ENCODE data around the gene XKR8. TPM values are rescaled to one million over a fixed set of nuclear protein-coding genes. Genes with fewer than 3 reads are reported as not detected.

XKR8 gene
- total RNA-seq, 1 donor from 2014 or later = 2.4 TPM

- TF ChIP-seq, protein P1, sequence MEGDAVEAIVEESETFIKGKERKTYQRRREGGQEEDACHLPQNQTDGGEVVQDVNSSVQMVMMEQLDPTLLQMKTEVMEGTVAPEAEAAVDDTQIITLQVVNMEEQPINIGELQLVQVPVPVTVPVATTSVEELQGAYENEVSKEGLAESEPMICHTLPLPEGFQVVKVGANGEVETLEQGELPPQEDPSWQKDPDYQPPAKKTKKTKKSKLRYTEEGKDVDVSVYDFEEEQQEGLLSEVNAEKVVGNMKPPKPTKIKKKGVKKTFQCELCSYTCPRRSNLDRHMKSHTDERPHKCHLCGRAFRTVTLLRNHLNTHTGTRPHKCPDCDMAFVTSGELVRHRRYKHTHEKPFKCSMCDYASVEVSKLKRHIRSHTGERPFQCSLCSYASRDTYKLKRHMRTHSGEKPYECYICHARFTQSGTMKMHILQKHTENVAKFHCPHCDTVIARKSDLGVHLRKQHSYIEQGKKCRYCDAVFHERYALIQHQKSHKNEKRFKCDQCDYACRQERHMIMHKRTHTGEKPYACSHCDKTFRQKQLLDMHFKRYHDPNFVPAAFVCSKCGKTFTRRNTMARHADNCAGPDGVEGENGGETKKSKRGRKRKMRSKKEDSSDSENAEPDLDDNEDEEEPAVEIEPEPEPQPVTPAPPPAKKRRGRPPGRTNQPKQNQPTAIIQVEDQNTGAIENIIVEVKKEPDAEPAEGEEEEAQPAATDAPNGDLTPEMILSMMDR (IDR thresholded peaks at IDR 0.05; ENCODE audit: insufficient read depth, low read length, severe bottlenecking) = no peak
- Histone ChIP-seq H3K4me3 (ENCODE audit: low read depth, low read length) (no peak overlapping the region), H3K36me3 (ENCODE audit: control insufficient read depth, insufficient read depth, low read length) (no peaks in the 10 kb centered on the region), H3K27me3 (ENCODE audit: control insufficient read depth, insufficient read depth, low read length) (no peaks in the 10 kb centered on the region)
- FAIRE-seq (peak; percentile 80), DNase-seq (ENCODE audit: low read depth) (no peak)
These were observed 10.7 kb upstream of the XKR8 start for GRCh38 chr1:27949027-27949426.

DNA sequence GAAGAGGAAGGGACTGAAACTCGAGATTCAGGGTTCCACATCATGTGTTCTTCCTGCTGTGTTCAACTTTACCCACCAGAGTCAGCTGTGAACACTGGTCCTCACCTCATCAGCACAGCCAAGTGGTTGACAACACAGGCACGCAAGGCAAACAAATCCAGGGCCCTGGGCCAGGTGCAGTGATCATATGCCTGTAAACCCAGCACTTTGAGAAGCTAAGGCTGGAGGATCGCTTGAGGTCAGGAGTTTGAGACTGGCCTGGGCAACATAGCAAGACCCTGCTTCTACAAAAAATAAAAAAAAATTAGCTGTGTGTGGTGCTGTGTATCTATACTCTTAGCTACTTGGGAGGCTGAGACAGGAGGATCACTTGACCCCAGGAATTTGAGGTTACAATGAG, 8.4 kb upstream of the XKR8 start:
- FAIRE-seq (no peak), DNase-seq (ENCODE audit: low read depth) (no peak)
- TF ChIP-seq, protein P1 (IDR thresholded peaks at IDR 0.05; ENCODE audit: insufficient read depth, low read length, severe bottlenecking) = no peak
- Histone ChIP-seq H3K4me3 (ENCODE audit: low read depth, low read length) (no peak overlapping the region), H3K27me3 (ENCODE audit: control insufficient read depth, insufficient read depth, low read length) (peaks cover 2% of the 10 kb centered on the region), H3K36me3 (ENCODE audit: control insufficient read depth, insufficient read depth, low read length) (no peaks in the 10 kb centered on the region)

- H3K4me3 ChIP-seq (ENCODE audit: low read depth, low read length) = no peak overlapping the region
- H3K36me3 ChIP-seq (ENCODE audit: control insufficient read depth, insufficient read depth, low read length) = no peaks in the 10 kb centered on the region
- H3K27me3 ChIP-seq (ENCODE audit: control insufficient read depth, insufficient read depth, low read length) = peaks cover 2% of the 10 kb centered on the region
- TF ChIP-seq, protein P1 (IDR thresholded peaks at IDR 0.05; ENCODE audit: insufficient read depth, low read length, severe bottlenecking) = no peak
- FAIRE-seq = no peak
- no peak for DNase-seq (ENCODE audit: low read depth)
These were observed 7.6 kb upstream of the XKR8 start for GRCh38 chr1:27952147-27952546.

DNA sequence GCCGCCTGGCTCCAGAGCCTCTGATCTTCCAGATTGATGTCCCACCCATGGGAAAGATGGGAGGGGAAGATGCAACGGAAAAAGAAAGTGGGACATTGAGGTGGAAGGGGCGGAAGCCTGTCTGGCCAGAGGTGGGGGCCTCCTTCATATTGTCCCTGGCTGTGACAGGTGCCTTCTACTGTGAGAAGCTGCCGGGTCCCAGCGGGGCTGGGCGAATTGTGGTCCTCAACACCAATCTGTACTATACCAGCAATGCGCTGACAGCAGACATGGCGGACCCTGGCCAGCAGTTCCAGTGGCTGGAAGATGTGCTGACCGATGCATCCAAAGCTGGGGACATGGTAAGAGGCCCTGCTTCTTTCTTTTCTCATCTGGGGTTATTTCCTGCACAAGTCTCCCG, 5.6 kb upstream of the XKR8 start:
- peaks cover 2% of the 10 kb centered on the region for H3K27me3 ChIP-seq (ENCODE audit: control insufficient read depth, insufficient read depth, low read length)
- no peak for FAIRE-seq
- H3K4me3 ChIP-seq (ENCODE audit: low read depth, low read length) = no peak overlapping the region
- no peak for DNase-seq (ENCODE audit: low read depth)
- no peaks in the 10 kb centered on the region for H3K36me3 ChIP-seq (ENCODE audit: control insufficient read depth, insufficient read depth, low read length)
- TF ChIP-seq, protein P1 (IDR thresholded peaks at IDR 0.05; ENCODE audit: insufficient read depth, low read length, severe bottlenecking) = no peak

- TF ChIP-seq, protein P1 (IDR thresholded peaks at IDR 0.05; ENCODE audit: insufficient read depth, low read length, severe bottlenecking) = no peak
- Histone ChIP-seq H3K27me3 (ENCODE audit: control insufficient read depth, insufficient read depth, low read length) (peaks cover 2% of the 10 kb centered on the region), H3K4me3 (ENCODE audit: low read depth, low read length) (no peak overlapping the region), H3K36me3 (ENCODE audit: control insufficient read depth, insufficient read depth, low read length) (no peaks in the 10 kb centered on the region)
- FAIRE-seq (no peak), DNase-seq (ENCODE audit: low read depth) (no peak)
These were observed 4.7 kb upstream of the XKR8 start for GRCh38 chr1:27955076-27955475.

DNA sequence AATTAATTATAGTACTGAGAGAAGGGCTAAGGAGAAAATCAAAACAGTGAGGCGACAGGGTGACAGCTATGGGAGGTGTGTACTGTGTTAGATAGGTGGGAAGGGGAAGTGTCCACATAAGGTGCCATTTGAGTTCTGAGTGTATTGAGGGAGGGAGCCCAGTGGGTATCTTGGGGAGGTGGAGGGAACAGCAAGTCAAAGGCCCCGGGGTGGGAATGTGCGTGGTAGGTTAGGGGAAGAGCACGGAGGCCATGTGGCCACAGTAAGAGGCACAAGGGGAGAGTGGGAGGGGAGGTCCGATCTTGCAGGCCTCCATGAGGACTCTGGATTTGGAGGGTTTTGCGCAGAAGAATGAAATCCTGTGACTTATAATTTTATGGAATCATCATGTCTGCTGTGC, 3.0 kb upstream of the XKR8 start:
- peak; percentile 70 for FAIRE-seq
- TF ChIP-seq, protein P1 (IDR thresholded peaks at IDR 0.05; ENCODE audit: insufficient read depth, low read length, severe bottlenecking) = no peak

More for the DNA sequence above, 3.0 kb upstream of the XKR8 start:
- H3K27me3 ChIP-seq (ENCODE audit: control insufficient read depth, insufficient read depth, low read length) = peaks cover 2% of the 10 kb centered on the region
- no peak overlapping the region for H3K4me3 ChIP-seq (ENCODE audit: low read depth, low read length)
- DNase-seq (ENCODE audit: low read depth) = no peak
- no peaks in the 10 kb centered on the region for H3K36me3 ChIP-seq (ENCODE audit: control insufficient read depth, insufficient read depth, low read length)

Measured in bronchial epithelial cell (primary cell).